HepG2 (cell line): ENCODE measurements around the gene MB21D2. TPM values are rescaled to one million over a fixed set of nuclear protein-coding genes. Genes with fewer than 3 reads are reported as not detected.
A peak's percentile ranks its signal among the peaks of the same experiment; 100 is the strongest.

ENCODE experiments used
- ATAC-seq: fragments of 200-7000 bp; cut with Tn5 transposase; 3 replicates; pipeline ENCODE4 v1.9.1; 2020; ENCODE audit warnings: mild to moderate bottlenecking, moderate library complexity
- BruUV-seq: library from RNA; stranded (reverse); fragments of 400-500 nt; replicated peaks from 2 replicates; lab custom pipeline; 2021; lab: Mats Ljungman, UMichigan
- CTCF ChIA-PET: fragments of 300-600 bp; formaldehyde crosslinking; extraction: SDS; loops from one replicate; lab custom pipeline; 2021; ENCODE audit warnings: low total read pairs, inconsistent platforms, low intra/inter-chr PET ratio; lab: Yijun Ruan, JAX
- POLR2A ChIA-PET: fragments of 350-600 bp; sonication (Branson Sonifier 250); formaldehyde crosslinking; loops from one replicate; lab custom pipeline; 2020; ENCODE audit warnings: antibody characterized with exemption, inconsistent platforms; lab: Yijun Ruan, JAX
- DNase-seq: peaks from one replicate; pipeline ENCODE4 v3.0.0-alpha.2; 2015; ENCODE audit warnings: low spot score
- FAIRE-seq: peaks from 3 replicates; lab custom pipeline; 2011; peaks lifted over from hg19 to GRCh38; lab: Jason Lieb, UNC
- H2AFZ ChIP-seq: one replicate; pipeline ENCODE4 v1.6.1; 2011; ENCODE audit warnings: low read length, inconsistent platforms
- H3K27ac ChIP-seq: fragments of 300-600 bp; 3 replicates; pipeline ENCODE4 v1.8.0; 2011; ENCODE audit warnings: mixed run types, mild to moderate bottlenecking, mixed read lengths, low read length, inconsistent platforms; ENCODE audit not compliant: insufficient read depth; ENCODE audit errors: extremely low read length
- H3K27me3 ChIP-seq, 2 experiments: fragments of 200-600 bp in 1 of 2; 2 replicates in 1 of 2; 3 replicates in 1 of 2; pipeline versions ENCODE4 v1.6.0 to v1.8.0; 2011; ENCODE audit warnings: low read length in 2 of 2, mild to moderate bottlenecking in 2 of 2, moderate library complexity in 2 of 2, inconsistent platforms in 1 of 2; ENCODE audit not compliant: insufficient read depth in 2 of 2, control insufficient read depth in 1 of 2
- H3K36me3 ChIP-seq, 2 experiments: fragments of 200-600 bp in 1 of 2; replicated peaks in 1 of 2; 2 replicates in 1 of 2; 3 replicates in 1 of 2; pipeline versions ENCODE4 v1.5.1 to v1.8.0; 2011; ENCODE audit warnings: low read length in 2 of 2, inconsistent platforms in 1 of 2; ENCODE audit not compliant: insufficient read depth in 2 of 2, control insufficient read depth in 1 of 2
- H3K4me1 ChIP-seq: 2 replicates; pipeline ENCODE4 v1.5.1; 2012; ENCODE audit warnings: low read length, inconsistent platforms; ENCODE audit not compliant: insufficient read depth
- H3K4me2 ChIP-seq: 2 replicates; pipeline ENCODE4 v1.6.0; 2011; ENCODE audit warnings: low read depth, low read length, inconsistent platforms
- H3K4me3 ChIP-seq, 3 experiments: fragments of 200-600 bp in 1 of 3; sonication (generic), shearing (Covaris generic) in 1 of 3; replicated peaks in 1 of 3; 2 replicates each; pipeline ENCODE4 v1.5.1; 2011 to 2016; ENCODE audit warnings: low read length in 3 of 3, inconsistent platforms in 2 of 3, low read depth in 2 of 3, mild to moderate bottlenecking in 2 of 3, control low read depth in 1 of 3, mixed read lengths in 1 of 3; ENCODE audit not compliant: insufficient read depth in 1 of 3
- H3K79me2 ChIP-seq: one replicate; pipeline ENCODE4 v1.6.1; 2011; ENCODE audit warnings: low read length, inconsistent platforms; ENCODE audit not compliant: insufficient read depth
- H3K9ac ChIP-seq: 2 replicates; pipeline ENCODE4 v1.6.0; 2011; ENCODE audit warnings: mild to moderate bottlenecking, low read depth, low read length, inconsistent platforms; ENCODE audit not compliant: insufficient read depth
- H3K9me3 ChIP-seq: 2 replicates; pipeline ENCODE4 v1.5.1; 2012; ENCODE audit warnings: mild to moderate bottlenecking, low read length
- H4K20me1 ChIP-seq: 2 replicates; pipeline ENCODE4 v1.6.0; 2011; ENCODE audit warnings: inconsistent platforms, mild to moderate bottlenecking, low read length, moderate library complexity; ENCODE audit not compliant: insufficient read depth
- GATAD2A ChIP-seq: IDR thresholded peaks from 2 replicates; pipeline ENCODE4 v1.6.1; 2016
- KMT2A ChIP-seq: sonication (generic); formaldehyde crosslinking; IDR thresholded peaks from 2 replicates; pipeline ENCODE4 v1.4.0; 2020; ENCODE audit warnings: missing genetic modification reagents
- RXRA ChIP-seq: sonication (generic); formaldehyde crosslinking; IDR thresholded peaks from 2 replicates; pipeline ENCODE4 v1.5.1; 2020; ENCODE audit warnings: missing genetic modification reagents
- SNRNP70 ChIP-seq: fragments of 200-400 bp; formaldehyde crosslinking; IDR thresholded peaks from 2 replicates; pipeline ENCODE4 v1.6.1; 2017; ENCODE audit warnings: mild to moderate bottlenecking, low read depth, low read length, moderate library complexity
- TCF7 ChIP-seq: sonication (generic); IDR thresholded peaks from 2 replicates; pipeline ENCODE4 v1.6.1; 2016; ENCODE audit warnings: antibody characterized with exemption, low read depth
- ZFP36L2 ChIP-seq: sonication (generic); formaldehyde crosslinking; IDR thresholded peaks from 2 replicates; pipeline ENCODE4 v1.4.0; 2020; ENCODE audit warnings: missing genetic modification reagents
- ZNF225 ChIP-seq: sonication (generic); formaldehyde crosslinking; IDR thresholded peaks from 2 replicates; pipeline ENCODE4 v1.4.0; 2020; ENCODE audit warnings: mild to moderate bottlenecking, missing genetic modification reagents
- ZNF430 ChIP-seq: sonication (generic); formaldehyde crosslinking; IDR thresholded peaks from 2 replicates; pipeline ENCODE4 v1.9.0; 2021; ENCODE audit warnings: mild to moderate bottlenecking, missing genetic modification reagents
- ZNF547 ChIP-seq: sonication (generic); formaldehyde crosslinking; IDR thresholded peaks from 2 replicates; pipeline ENCODE4 v1.5.1; 2020; ENCODE audit warnings: mild to moderate bottlenecking, missing genetic modification reagents
- WGBS: methylation state at CpG from one replicate; pipeline ENCODE4 v1.1.6; 2017; ENCODE audit warnings: low lambda C conversion rate; 5-methylcytosine and 5-hydroxymethylcytosine counted together
- in situ Hi-C: cut with HindIII; loops from 2 replicates; pipeline ENCODE4 v1.10.0; 2017; ENCODE audit warnings: low pct_unique_long_range_greater_than_20kb; ENCODE audit not compliant: extremely low pct_ligation_motif_present
- intact Hi-C: fragments of 100-400 bp; cut with micrococcal nuclease; formaldehyde crosslinking; loops from one replicate; pipeline ENCODE4 v1.10.0; 2022; ENCODE audit not compliant: unreplicated experiment
- polyA plus RNA-seq, 8 experiments: library from polyadenylated mRNA; depleted of rRNA in 3 of 8; stranded (reverse) in 7 of 8; unstranded in 1 of 8; fragments of >200 nt; fragmentation: Illumina TruSeq in 4 of 8; extraction: Trizol in 4 of 8; gene quantifications; 2 replicates each; pipeline versions ENCODE4 v1.2.1 to v1.2.3, GENCODE V29; 2011 to 2016; ENCODE audit warnings: low read depth in 4 of 8, missing spikeins in 1 of 8, mixed read lengths in 1 of 8; ENCODE audit not compliant: insufficient read depth in 1 of 8
- total RNA-seq, 5 experiments: library from RNA; depleted of rRNA; stranded (reverse); fragments of >200 nt; fragmentation: Illumina TruSeq; extraction: Trizol; gene quantifications; 2 replicates each; pipeline ENCODE4 v1.2.3, GENCODE V29; 2016; ENCODE audit warnings: low read depth in 1 of 5
- TF ChIP-seq, protein P1 (sequence below): sonication (generic); formaldehyde crosslinking; IDR thresholded peaks from 2 replicates; pipeline ENCODE4 v1.5.1; 2020; ENCODE audit warnings: mild to moderate bottlenecking, missing genetic modification reagents
- TF ChIP-seq, protein P2 (sequence below), 2 experiments: fragments of 450-650 bp in 1 of 2; sonication (generic) in 1 of 2; formaldehyde crosslinking; IDR thresholded peaks; 2 replicates each; pipeline versions ENCODE4 v1.5.0 to v1.8.0; 2020 to 2022; ENCODE audit warnings: mild to moderate bottlenecking in 1 of 2, missing genetic modification reagents in 1 of 2
- TF ChIP-seq, protein P3 (sequence below): sonication (generic); formaldehyde crosslinking; IDR thresholded peaks from 2 replicates; pipeline ENCODE4 v1.4.0; 2020; ENCODE audit warnings: missing genetic modification reagents, borderline replicate concordance
- TF ChIP-seq, protein P4 (sequence below): sonication (generic); formaldehyde crosslinking; IDR thresholded peaks from 2 replicates; pipeline ENCODE4 v1.4.0; 2020; ENCODE audit warnings: mild to moderate bottlenecking, low read depth, missing genetic modification reagents

Gene MB21D2
- total and polyA plus RNA-seq, 2 of the 13 experiments (the other 11 are each of a cell fraction or from before 2014, with no cell fraction given), result 0.90 to 1.6 TPM

DNA sequence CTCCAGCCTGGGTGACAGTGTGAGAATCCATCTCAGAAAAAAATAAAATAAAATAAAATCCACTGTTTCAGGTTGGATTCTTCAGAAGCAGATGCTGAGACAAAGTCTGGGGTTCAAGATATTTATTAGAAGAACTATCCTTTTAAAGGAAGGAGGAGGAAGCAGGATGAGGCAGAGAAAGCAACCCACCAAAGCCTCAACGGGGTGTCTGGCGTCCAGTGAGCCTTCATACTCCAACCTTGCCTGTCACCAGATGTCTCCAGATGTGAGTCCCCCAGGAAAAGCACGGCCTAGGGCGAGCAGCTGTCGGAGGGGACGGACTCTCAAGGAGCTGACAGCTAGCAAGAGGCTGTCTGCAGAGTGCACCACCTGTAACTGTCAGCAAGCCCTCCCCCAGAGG, 37.3 kb downstream of the MB21D2 start:
- Histone ChIP-seq H3K27ac (no peak overlapping the region), H3K4me2 (no peak overlapping the region), H3K79me2 (no peaks in the 10 kb centered on the region), H4K20me1 (no peaks in the 10 kb centered on the region), H2AFZ (no peak overlapping the region), H3K27me3 (no peaks in the 10 kb centered on the region), H3K4me1 (peaks cover 56% of the 10 kb centered on the region), H3K9me3 (no peaks in the 10 kb centered on the region), H3K9ac (no peak overlapping the region), H3K4me3 (no peak overlapping the region), H3K36me3 (no peaks in the 10 kb centered on the region)
- ATAC-seq (no peak), DNase-seq (no peak), FAIRE-seq (no peak)
- in situ Hi-C loops (no loop called here), intact Hi-C loops (no loop called here)
- CTCF ChIA-PET, result no interaction called here
- POLR2A ChIA-PET, result interaction anchor here (1.2 to 1.8 kb wide), 3 partner anchors 8 to 38 kb away, joined by 7 to 9 read pairs (median 8); partner anchors contain the start of gene MB21D2
- TSS peak; percentile 78 for BruUV-seq
- TF ChIP-seq ZNF225 (CRISPR knock-in tag) (no peak), KMT2A (no peak), GATAD2A (no peak), RXRA (CRISPR knock-in tag) (no peak), SNRNP70 (no peak), ZNF547 (CRISPR knock-in tag) (no peak), TCF7 (no peak), ZNF430 (CRISPR knock-in tag) (no peak), ZFP36L2 (no peak)
- TF ChIP-seq, protein P1, sequence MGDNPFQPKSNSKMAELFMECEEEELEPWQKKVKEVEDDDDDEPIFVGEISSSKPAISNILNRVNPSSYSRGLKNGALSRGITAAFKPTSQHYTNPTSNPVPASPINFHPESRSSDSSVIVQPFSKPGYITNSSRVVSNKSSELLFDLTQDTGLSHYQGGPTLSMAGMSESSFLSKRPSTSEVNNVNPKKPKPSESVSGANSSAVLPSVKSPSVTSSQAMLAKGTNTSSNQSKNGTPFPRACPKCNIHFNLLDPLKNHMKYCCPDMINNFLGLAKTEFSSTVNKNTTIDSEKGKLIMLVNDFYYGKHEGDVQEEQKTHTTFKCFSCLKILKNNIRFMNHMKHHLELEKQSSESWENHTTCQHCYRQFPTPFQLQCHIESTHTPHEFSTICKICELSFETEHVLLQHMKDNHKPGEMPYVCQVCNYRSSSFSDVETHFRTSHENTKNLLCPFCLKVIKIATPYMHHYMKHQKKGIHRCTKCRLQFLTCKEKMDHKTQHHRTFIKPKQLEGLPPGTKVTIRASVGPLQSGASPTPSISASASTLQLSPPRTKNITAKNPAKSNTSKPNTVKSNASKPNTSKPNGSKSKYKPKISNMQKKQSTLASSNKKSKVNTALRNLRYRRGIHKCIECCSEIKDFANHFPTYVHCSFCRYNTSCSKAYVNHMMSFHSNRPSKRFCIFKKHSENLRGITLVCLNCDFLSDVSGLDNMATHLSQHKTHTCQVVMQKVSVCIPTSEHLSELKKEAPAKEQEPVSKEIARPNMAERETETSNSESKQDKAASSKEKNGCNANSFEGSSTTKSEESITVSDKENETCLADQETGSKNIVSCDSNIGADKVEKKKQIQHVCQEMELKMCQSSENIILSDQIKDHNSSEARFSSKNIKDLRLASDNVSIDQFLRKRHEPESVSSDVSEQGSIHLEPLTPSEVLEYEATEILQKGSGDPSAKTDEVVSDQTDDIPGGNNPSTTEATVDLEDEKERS (CRISPR knock-in tag), result no peak
- TF ChIP-seq, protein P2, sequence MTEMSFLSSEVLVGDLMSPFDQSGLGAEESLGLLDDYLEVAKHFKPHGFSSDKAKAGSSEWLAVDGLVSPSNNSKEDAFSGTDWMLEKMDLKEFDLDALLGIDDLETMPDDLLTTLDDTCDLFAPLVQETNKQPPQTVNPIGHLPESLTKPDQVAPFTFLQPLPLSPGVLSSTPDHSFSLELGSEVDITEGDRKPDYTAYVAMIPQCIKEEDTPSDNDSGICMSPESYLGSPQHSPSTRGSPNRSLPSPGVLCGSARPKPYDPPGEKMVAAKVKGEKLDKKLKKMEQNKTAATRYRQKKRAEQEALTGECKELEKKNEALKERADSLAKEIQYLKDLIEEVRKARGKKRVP (CRISPR knock-in tag; IDR thresholded peaks at IDR 0.05), result no peak
- TF ChIP-seq, protein P3, sequence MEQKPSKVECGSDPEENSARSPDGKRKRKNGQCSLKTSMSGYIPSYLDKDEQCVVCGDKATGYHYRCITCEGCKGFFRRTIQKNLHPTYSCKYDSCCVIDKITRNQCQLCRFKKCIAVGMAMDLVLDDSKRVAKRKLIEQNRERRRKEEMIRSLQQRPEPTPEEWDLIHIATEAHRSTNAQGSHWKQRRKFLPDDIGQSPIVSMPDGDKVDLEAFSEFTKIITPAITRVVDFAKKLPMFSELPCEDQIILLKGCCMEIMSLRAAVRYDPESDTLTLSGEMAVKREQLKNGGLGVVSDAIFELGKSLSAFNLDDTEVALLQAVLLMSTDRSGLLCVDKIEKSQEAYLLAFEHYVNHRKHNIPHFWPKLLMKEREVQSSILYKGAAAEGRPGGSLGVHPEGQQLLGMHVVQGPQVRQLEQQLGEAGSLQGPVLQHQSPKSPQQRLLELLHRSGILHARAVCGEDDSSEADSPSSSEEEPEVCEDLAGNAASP, result no peak
- TF ChIP-seq, protein P4, sequence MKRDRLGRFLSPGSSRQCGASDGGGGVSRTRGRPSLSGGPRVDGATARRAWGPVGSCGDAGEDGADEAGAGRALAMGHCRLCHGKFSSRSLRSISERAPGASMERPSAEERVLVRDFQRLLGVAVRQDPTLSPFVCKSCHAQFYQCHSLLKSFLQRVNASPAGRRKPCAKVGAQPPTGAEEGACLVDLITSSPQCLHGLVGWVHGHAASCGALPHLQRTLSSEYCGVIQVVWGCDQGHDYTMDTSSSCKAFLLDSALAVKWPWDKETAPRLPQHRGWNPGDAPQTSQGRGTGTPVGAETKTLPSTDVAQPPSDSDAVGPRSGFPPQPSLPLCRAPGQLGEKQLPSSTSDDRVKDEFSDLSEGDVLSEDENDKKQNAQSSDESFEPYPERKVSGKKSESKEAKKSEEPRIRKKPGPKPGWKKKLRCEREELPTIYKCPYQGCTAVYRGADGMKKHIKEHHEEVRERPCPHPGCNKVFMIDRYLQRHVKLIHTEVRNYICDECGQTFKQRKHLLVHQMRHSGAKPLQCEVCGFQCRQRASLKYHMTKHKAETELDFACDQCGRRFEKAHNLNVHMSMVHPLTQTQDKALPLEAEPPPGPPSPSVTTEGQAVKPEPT (CRISPR knock-in tag), result no peak
- WGBS, result 84% methylated on average over 6 of the region's 6 CpGs
